Kidney capillary endothelial cell (primary cell): Measurements from ENCODE around the gene ITFG1.

Experiments
- DNase-seq: peaks from one replicate; pipeline ENCODE4 v3.0.0-alpha.2; 2018; ENCODE audit warnings: low spot score

The ITFG1 gene

DNA sequence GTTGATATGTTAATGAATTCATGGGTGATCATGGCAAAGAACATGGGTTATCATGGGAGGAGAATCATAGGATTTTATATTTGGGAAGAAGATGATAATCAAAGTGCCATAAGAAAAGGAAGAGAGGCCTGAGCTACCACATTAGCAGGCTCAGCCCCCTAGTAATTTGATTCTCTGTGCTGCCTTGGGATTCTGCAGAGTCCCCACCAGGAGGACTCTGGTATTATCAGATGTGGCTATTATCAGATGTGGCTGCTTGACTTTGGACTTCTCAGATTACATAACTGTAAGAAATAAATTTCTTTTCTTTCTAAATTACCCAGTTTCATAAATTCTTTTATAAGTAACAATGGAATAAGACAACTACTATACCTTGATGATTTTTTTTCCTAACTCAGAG, 137.6 kb downstream of the ITFG1 start:
- no peak for DNase-seq

DNA sequence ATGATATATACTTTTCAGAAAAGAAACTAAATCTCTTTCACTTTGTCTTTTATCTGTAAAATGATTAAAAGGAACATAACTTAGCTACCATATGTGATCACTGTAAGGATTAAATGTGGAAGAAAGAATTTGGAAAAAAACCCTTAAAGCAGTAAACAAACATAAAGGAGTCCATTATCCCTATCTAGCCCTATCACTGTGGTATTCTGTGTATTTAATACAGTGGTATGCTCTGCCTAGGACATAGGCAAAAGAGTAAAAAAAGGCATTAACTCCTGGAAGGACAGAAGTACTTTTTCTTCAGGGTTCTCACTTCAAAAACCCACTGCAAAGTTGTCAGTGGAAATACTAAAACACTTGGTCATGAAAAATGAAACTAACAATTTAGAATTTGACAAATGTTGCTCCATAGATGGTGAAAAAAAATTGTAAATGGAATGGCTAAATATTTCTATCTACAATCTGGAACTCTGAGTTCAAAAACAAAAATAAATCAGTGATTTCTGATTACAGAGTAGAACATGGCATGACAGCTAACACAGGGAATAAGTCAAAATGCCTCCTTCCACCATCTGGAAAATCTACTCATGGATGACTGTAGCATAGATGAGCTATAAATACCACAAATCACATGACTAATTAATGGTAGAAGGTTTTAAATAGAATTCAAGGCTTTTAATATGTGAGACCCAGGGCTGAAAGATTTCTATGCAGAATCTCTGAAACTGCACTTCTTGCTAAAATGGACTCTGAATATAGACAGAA, 140.1 kb downstream of the ITFG1 start:
- no peak for DNase-seq

GRCh38 chr16:47317465-47318240, 143.2 kb downstream of the ITFG1 start:
- DNase-seq = no peak

DNA sequence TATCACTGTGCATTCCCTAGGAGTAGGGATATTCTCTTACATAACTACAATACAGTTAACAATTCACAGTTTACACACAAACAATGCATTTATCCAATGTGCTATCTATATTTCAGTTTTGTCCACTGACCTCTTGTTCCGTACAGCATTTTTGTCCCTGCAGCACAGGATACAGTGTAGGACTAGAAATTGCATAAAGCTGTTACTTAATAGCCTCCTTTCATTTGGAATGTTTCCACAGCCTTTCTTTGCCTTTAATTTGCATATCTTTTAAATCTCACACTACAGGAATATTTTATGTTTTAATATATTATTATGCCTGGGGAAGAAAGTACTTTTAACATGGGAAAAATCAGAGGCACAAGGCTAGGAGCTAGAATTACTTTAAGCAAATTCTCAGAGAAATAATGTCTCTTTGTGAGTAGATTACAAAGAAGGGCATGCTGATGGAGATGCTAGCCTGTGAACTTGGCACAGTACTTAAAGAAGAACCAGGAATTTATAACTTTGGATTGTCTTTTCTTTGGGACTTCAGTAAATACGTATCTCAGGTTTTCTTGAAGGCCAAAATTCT, 144.3 kb downstream of the ITFG1 start:
- no peak for DNase-seq

DNA sequence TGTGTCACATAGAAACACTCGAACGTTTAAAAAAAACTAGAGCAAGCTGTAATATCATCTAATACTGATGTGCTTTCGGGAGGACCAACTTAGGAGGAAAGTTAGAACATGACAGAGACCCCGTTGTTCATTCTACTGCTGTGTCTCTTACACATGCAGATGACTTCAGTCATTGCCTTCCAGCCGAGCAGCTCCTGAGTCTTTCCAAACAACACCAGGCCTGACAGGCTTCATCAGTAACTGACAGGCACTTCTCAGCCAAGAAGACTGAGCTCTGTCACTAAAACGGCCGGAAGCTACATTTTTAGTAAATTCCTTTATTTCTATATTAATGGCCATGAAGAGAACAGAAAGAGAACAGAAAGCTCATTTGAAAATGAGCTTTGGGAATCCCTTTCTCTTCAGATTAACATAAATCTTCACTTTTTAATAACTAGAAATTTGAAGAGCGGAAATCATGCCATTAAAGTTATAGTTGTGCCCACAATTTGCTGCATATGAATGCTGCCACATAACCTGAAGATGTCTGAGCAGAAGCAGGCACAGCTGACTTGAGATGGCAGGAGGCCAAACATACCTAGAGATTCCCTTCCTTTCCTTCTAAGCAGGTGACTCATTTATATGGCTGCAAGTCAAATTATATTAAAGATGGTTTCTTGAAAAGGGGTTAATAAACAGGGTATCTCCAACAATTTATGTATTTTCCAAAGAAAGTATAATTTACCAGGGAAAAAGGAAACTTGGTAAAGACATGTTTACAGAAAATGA, 148.9 kb downstream of the ITFG1 start:
- DNase-seq = no peak

- DNase-seq = no peak
Observed at GRCh38 chr16:47310792-47311211, 150.1 kb downstream of the ITFG1 start.

- no peak for DNase-seq
Observed at GRCh38 chr16:47309581-47310312, 151.1 kb downstream of the ITFG1 start.

DNA sequence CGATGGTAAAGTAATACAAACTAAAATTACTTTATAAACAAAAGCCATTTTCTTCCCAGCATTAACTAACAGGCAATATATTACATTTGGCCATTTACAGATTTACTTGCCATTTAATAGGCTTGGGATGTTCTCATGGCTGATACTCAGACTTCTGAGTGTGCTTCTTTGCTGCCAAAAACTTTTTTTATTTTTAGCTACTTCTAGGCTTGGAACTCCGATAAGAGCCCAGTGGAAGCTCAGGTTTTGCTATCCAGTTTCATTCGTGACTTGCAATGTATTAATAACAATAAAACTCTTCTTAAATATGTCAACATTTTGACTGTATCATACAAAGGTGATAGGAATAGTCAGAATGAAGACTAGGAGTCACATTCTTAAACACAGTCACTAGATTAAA, 152.3 kb downstream of the ITFG1 start:
- no peak for DNase-seq

- no peak for DNase-seq
Observed at GRCh38 chr16:47304563-47304962, 156.3 kb downstream of the ITFG1 start.

DNA sequence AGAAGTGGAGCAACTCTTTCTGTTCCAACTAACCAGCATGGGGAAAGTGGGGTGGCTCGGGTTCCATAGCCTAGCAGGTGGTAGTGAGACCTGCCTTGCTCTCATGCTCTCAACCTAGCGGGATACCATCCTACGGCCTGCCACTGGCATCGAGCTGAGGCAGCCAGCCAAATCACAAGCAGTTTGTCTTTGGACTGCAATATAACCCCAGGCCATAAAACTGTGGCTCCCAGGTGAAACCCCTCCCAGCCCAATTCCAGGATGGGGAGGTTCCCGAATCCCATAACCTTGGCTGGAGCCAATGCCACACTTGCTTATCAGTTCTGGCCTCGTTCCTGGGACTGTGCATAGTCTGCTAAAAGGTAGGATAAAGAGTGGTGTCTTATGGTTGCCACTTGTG, 161.3 kb downstream of the ITFG1 start:
- DNase-seq = no peak

DNA sequence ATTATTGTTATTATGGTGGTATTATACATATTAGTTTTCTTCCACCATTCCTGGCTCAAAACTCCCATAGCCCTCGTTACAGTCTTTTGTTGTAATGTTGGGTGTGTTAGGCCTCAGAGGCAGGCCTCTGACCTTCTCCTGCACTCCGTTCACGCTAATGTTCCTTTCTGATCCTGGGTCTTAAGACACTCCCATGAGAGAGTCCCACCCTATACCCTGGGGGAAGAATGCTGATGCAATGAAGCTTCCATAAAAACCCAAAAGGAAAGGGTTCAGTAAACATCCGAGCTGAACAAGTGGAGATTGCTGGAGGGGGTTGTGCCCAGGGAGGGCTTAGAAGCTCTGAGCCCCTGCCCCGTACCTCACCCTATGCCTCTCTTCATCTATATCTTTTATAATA, 175.9 kb downstream of the ITFG1 start:
- no peak for DNase-seq

DNA sequence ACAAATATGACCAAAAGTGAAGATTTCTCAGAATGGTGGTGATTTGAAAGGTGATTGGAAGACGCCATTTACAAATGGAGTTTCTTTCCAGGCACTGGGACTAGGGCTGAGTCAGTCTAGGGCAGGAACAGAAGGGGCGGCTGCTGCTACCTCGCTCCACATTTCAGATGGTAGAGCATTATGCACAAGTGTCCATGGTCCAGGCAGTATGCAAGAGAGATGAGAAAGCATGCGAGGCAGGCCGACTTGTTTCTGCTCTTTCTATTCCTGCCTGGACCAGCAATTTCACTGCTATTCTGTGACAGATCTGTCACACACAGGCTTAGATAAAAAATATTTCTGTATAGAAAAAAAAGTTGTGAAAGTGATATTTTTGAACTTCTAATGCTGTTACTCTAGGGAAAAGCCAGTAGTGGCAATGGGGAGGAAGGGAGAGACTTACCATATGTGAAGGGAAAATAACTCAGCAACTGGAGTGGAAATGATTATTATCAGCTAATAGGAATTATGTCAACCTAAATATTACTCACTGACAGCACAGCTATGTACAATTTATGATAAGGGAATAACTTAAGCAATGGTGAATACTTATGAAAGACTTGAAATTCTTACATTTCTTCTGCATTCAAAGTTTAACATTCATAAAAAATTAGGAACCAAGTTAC, 182.4 kb downstream of the ITFG1 start:
- no peak for DNase-seq

GRCh38 chr16:47276522-47276921, 184.3 kb downstream of the ITFG1 start:
- no peak for DNase-seq

DNA sequence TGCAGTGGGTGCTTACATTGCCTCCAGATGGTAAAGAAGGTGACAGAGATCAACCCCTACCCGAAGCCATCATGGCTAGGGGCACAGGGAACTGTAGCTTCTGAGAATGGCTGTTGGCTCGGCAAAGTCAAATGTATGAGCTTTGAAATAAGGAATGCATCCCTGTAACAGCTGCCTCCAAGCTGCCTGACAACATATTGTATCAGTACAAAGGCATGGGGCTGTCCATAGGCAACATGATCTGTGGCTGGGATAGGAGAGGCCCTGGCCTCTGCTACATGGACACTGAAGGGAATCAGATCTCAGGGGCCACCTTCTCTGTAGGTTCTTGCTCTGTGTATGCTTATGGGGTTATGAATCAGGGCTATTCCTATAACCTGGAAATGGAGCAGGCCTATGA, 197.9 kb downstream of the ITFG1 start:
- no peak for DNase-seq

DNA sequence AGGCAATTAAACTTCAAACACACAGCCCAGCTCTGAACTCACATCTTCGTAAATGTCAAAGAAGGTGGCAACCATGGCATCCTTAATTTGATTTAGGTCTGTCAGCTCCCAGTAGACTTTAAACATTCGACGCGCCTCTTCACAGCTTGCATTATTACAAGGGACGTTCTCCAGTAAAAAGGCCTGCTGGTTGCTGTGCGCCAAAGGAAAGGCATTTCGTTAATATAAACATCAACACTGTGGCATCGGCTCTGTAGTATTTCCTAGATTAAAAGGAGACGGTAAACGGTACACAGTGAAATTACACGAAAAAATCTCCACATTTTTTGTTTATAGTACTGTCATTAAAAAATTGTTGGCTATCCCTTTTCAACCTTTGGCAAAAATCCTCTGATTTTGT, 200.4 kb downstream of the ITFG1 start:
- no peak for DNase-seq

DNA sequence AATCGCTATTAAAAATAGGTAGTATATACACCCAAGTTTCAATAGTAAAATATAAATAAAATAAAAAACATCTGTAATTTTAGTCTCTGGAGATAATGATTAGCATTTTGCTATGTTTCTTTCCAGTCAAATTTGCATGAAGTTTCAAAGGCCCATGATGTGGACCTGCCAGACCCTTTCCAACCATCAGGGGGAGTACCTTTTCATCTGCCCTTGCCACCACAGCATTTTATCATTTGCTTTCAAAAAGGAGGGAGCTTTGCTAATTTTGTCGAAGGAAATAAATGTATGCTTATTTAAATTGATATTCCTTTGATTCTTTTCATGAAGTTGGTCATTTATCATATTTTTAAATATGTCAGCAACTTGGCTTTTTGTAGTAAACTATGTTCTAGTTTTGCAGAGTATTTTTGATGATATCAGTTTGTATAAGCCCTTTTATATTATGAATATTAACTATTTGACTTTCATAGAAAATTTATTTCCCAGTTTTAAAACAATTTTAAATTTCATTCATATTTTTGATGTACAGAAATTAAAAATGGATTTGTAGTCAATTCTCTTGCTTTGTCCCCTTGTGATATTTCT, 201.9 kb downstream of the ITFG1 start:
- DNase-seq = peak; percentile 28

DNA sequence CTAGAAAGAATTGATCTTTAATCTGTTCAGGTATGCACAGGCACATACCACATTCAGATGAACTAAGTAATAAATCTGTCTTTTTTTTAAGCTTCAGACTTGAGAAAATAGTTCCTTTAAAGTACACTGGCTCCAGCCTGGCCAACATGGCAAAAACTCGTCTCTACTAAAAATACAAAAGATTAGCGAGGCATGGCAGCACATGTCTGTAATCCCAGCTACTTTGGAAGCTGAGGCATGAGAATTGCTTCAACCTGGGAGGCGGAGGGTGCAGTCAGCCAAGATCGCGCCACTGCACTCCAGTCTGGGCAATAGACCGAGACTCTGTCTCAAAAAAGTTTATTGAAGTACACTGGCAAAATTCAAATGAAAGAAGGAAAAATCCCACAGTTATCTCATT, 206.1 kb downstream of the ITFG1 start:
- DNase-seq = no peak

GRCh38 chr16:47250983-47251382, 209.9 kb downstream of the ITFG1 start:
- DNase-seq = no peak

DNA sequence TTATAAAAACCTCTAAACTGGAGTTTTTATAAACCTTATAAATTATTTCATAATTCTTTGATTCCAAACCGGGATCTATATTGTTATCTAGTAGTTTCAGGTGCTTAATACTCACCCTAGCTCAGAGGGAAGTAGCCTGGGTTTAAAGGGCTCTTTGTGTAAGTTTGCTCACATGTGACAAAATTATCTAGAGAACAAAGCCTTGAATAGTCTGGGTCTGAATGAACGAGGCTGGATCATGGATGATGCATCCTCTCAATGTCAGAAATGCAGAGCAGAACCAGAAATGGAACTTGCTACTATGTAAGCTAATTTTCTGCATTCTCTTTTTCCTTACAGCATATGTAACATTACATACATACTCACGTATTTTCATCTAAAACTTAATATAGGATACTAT, 213.2 kb downstream of the ITFG1 start:
- DNase-seq = no peak

GRCh38 chr16:47244206-47244605, 216.7 kb downstream of the ITFG1 start:
- no peak for DNase-seq

- no peak for DNase-seq
Observed at GRCh38 chr16:47241061-47241460, 219.8 kb downstream of the ITFG1 start.
